Transverse colon (tissue), 4 donors: ENCODE results near the gene KRTAP5-8. TPM values are rescaled to one million over a fixed set of nuclear protein-coding genes. Genes with fewer than 3 reads are reported as not detected.
"Not testable (repeated sequence)": the region's sequence is repeated elsewhere in the genome, so short reads cannot be mapped to it uniquely, and the experiment has no call there.

Experiments used
- DNase-seq: peaks from one replicate; pipeline ENCODE4 v3.0.0-alpha.2; 2019
- H3K27ac ChIP-seq, 4 donors: fragments of 200-600 bp; sonication (generic); 2 replicates each; pipeline ENCODE4 v1.5.1; 2016 to 2018; ENCODE audit warnings: inconsistent platforms in 4 of 4
- H3K27me3 ChIP-seq: fragments of 200-600 bp; sonication (generic); 2 replicates; pipeline ENCODE4 v1.5.1; 2017; ENCODE audit warnings: inconsistent platforms
- H3K36me3 ChIP-seq, 4 donors: fragments of 200-600 bp; sonication (generic); 2 replicates each; pipeline ENCODE4 v1.5.1; 2017 to 2019; ENCODE audit warnings: inconsistent platforms in 4 of 4
- H3K4me1 ChIP-seq, 4 donors: fragments of 200-600 bp; sonication (generic); 2 replicates each; pipeline ENCODE4 v1.5.1; 2017 to 2020; ENCODE audit warnings: inconsistent platforms in 4 of 4
- H3K4me3 ChIP-seq, 4 donors: fragments of 200-600 bp; sonication (generic); 1 replicate in 1 of 4; 2 replicates in 3 of 4; pipeline versions ENCODE4 v1.5.1 to v1.6.1; 2017 to 2019; ENCODE audit warnings: inconsistent platforms in 4 of 4
- H3K9me3 ChIP-seq, 2 donors: fragments of 200-600 bp; sonication (generic); 2 replicates each; pipeline ENCODE4 v1.5.1; 2017 to 2019; ENCODE audit warnings: inconsistent platforms in 2 of 2
- EP300 ChIP-seq: sonication (generic); formaldehyde crosslinking; IDR thresholded peaks from one replicate; pipeline ENCODE4 v1.6.1; 2017; ENCODE audit warnings: antibody characterized with exemption, low read depth
- POLR2A ChIP-seq: fragments of 450-650 bp; IDR thresholded peaks from one replicate; pipeline ENCODE4 v1.6.1; 2016; ENCODE audit warnings: antibody characterized with exemption, mild to moderate bottlenecking, moderate library complexity
- POLR2AphosphoS5 ChIP-seq, 3 donors: sonication (generic); formaldehyde crosslinking; IDR thresholded peaks; one replicate each; pipeline ENCODE4 v1.6.1; 2016; ENCODE audit warnings: antibody characterized with exemption in 3 of 3
- WGBS, 2 donors: methylation state at CpG; one replicate each; pipeline ENCODE4 v1.1.5; 2018; ENCODE audit warnings: low coverage in 1 of 2; 5-methylcytosine and 5-hydroxymethylcytosine counted together
- in situ Hi-C, 4 donors: fragments of 200-750 bp; cut with MboI; loops; one replicate each; pipeline versions ENCODE4 v1.15.0 to v1.15.1; 2017; ENCODE audit warnings: low sequenced_read_pairs in 3 of 4, low pct_ligation_motif_present in 1 of 4, low pct_unique_long_range_greater_than_20kb in 1 of 4
- intact Hi-C: fragments of 100-400 bp; cut with DNase I; formaldehyde crosslinking; loops from one replicate; pipeline ENCODE4 v1.15.1; 2023; ENCODE audit warnings: low total_unique reads
- total RNA-seq, 4 donors: library from RNA; depleted of rRNA; stranded (reverse); fragments of >200 nt; gene quantifications; one replicate each; pipeline ENCODE4 v1.1.0, GENCODE V29; 2016
- TF ChIP-seq, protein P1 (sequence below), 5 experiments: fragments of 200-600 bp in 3 of 5; fragments of 450-650 bp in 2 of 5; sonication (generic) in 3 of 5; IDR thresholded peaks; 1 replicate in 2 of 5; 2 replicates in 3 of 5; pipeline ENCODE4 v1.5.1; 2016 to 2017; ENCODE audit warnings: antibody characterized with exemption in 5 of 5, inconsistent platforms in 3 of 5, mild to moderate bottlenecking in 2 of 5, moderate library complexity in 1 of 5

KRTAP5-8 gene
- total RNA-seq, 4 donors from 2014 or later: 0.41 to 3.2 (median 0.48) TPM; not detected in 1

DNA sequence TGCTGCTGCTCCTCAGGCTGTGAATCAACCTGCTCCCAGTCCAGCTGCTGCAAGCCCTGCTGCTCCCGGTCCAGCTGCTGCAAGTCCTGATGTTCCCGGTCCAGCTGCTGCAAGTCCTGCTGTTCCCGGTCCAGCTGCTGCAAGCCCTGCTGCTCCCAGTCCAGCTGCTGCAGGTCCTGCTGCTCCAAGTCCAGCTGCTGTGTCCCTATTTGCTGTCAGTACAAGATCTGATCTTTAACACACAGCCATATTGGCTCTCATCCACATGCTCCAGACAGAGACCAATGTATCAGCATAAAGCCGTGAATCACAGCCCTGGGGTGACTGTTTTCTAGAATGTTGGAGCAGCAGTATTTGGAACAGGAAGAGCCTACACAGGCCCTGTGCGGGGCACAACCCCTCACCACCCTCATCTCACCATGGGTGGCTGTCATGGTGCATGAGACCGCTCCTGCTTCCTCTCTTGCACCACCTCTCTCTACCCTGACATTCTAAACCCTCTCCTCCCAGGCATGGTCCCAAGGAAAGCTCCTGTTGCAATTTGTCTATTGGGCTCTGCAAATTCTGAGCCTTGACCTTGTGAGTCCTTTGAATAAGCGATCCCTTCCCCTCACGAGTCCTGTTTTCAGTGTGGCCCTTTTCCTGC lies 31.0 kb downstream of the KRTAP5-8 start:
- 65% methylated on average over 8 of the region's 8 CpGs; no CpG with 5 or more reads in 1 of the 2 donors for WGBS, 2 donors
- in situ Hi-C loops: no loop called here

DNA sequence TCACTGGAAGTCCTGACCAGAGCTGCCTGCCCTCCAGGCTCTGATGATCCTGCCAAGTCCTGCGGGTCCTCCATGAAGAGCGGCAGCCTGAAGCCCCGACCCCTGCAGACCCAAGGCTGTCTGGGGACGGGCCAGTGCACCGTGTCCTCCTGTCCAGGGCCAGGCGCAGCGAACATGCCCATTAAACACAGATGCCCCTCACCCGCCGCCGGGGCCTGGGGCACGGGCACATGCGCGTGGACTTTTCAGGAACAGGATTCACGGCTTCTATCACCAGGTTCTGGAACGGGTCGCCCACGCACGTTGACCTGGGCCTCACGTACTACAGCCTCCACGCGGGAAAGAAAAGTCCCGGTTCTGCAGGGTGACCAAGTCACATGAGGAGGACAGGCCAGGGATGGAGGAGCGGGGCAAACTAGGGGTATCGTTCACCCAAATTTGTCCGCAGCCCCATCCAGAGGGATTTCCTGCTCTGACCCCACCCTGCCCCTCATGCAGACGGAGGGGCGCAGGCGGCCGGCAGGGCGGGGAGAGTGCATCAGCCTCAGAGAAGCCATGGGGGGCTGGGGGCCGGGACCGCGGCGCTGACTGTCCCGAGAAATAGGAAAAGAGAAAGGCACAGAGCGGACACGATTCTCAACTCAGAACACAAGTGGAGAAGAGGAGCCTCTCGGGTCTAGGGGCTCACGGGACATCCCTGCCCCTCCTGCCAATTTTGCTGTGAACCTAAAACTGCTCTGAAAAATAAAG lies 33.5 kb downstream of the KRTAP5-8 start:
- H3K4me3 ChIP-seq, H3K27me3 ChIP-seq, H3K4me1 ChIP-seq, H3K36me3 ChIP-seq, DNase-seq, H3K9me3 ChIP-seq, H3K27ac ChIP-seq, in situ Hi-C loops: not testable (repeated sequence)
- intact Hi-C loops: loop anchor here (10.0 kb wide), 1 partner anchor 554 kb away; no protein-coding TSS in a partner anchor
- WGBS, 2 donors: 51 to 85% methylated on average over 5 to 37 of the region's 39 CpGs

More for the DNA sequence above, 31.0 kb downstream of the KRTAP5-8 start:
- DNase-seq: no peak
- TF ChIP-seq POLR2AphosphoS5 (IDR thresholded peaks at IDR 0.05) (peak in 1 of 3 donors; percentile 18), POLR2A (no peak), EP300 (no peak)
- Histone ChIP-seq H3K27me3 (peaks cover 8% of the 10 kb centered on the region), H3K27ac (no peak overlapping the region), H3K36me3 (no peaks in the 10 kb centered on the region), H3K4me3 (no peak overlapping the region), H3K4me1 (peaks cover 0 to 3% (median 0%) of the 10 kb centered on the region in 4 donors), H3K9me3 (no peaks in the 10 kb centered on the region)
- intact Hi-C loops: loop anchor here (5.0 kb wide), 1 partner anchor 1138 kb away; no protein-coding TSS in a partner anchor

DNA sequence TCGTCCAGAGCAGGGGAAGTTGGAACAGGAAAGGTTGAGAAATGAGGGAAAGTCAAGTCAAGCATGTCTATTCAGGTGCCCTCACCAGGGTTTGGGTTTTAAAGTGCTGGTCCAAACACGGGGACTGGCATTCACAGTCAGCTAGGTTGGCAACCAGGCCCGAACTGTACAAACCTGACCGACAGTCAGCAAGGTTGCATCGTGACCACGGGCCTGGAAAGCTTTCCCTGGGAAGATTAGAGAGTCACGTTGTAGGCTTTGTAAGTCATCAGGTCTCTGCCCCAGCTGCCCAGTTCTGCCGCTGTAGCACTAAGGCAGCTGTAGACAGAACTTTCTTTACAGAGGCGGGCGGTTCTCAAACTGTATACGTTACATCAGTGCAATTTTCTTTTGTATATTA lies 35.0 kb downstream of the KRTAP5-8 start:
- DNase-seq: no peak
- no peaks in the 10 kb centered on the region for H3K9me3 ChIP-seq
- no peak overlapping the region for H3K27ac ChIP-seq
- intact Hi-C loops: loop anchor here (10.0 kb wide), 1 partner anchor 552 kb away; no protein-coding TSS in a partner anchor
- WGBS, 2 donors: 60 to 87% methylated on average over 4 to 11 of the region's 11 CpGs
- H3K4me1 ChIP-seq: peaks cover 0 to 3% (median 0%) of the 10 kb centered on the region in 4 donors
- no peaks in the 10 kb centered on the region for H3K27me3 ChIP-seq
- in situ Hi-C loops: no loop called here
- no peaks in the 10 kb centered on the region for H3K36me3 ChIP-seq
- TF ChIP-seq POLR2A: no peak
- TF ChIP-seq, protein P1, sequence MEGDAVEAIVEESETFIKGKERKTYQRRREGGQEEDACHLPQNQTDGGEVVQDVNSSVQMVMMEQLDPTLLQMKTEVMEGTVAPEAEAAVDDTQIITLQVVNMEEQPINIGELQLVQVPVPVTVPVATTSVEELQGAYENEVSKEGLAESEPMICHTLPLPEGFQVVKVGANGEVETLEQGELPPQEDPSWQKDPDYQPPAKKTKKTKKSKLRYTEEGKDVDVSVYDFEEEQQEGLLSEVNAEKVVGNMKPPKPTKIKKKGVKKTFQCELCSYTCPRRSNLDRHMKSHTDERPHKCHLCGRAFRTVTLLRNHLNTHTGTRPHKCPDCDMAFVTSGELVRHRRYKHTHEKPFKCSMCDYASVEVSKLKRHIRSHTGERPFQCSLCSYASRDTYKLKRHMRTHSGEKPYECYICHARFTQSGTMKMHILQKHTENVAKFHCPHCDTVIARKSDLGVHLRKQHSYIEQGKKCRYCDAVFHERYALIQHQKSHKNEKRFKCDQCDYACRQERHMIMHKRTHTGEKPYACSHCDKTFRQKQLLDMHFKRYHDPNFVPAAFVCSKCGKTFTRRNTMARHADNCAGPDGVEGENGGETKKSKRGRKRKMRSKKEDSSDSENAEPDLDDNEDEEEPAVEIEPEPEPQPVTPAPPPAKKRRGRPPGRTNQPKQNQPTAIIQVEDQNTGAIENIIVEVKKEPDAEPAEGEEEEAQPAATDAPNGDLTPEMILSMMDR (IDR thresholded peaks at IDR 0.05): no peak
- TF ChIP-seq EP300: no peak
- TF ChIP-seq POLR2AphosphoS5 (IDR thresholded peaks at IDR 0.05): no peak
- H3K4me3 ChIP-seq: no peak overlapping the region

DNA sequence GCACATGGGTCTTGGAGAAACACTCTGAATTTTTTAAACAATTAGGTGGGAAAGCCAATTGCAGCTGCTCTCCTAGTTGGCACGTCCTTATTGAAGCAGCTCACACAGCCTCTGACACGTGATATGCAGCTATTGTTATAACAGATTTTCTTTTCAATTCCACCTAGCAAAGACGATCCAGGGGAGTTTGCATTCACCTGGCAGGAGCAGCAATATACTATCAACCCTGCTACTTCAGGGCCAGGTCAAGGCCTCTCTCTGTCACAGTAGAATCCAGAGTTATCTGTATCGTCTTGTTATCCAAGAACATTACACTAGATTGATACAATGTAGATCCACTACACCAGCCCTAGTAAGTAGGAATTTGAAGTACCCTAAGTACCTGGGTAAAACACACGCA lies 36.6 kb downstream of the KRTAP5-8 start:
- H3K9me3 ChIP-seq: no peaks in the 10 kb centered on the region
- no peaks in the 10 kb centered on the region for H3K4me1 ChIP-seq
- no peak for TF ChIP-seq POLR2A
- TF ChIP-seq, protein P1 (IDR thresholded peaks at IDR 0.05): no peak
- no peak for TF ChIP-seq EP300
- TF ChIP-seq POLR2AphosphoS5 (IDR thresholded peaks at IDR 0.05): no peak
- in situ Hi-C loops (no loop called here), intact Hi-C loops (loop anchor here (10.0 kb wide), 1 partner anchor 550 kb away; no protein-coding TSS in a partner anchor)
- H3K27ac ChIP-seq: no peak overlapping the region
- no peaks in the 10 kb centered on the region for H3K27me3 ChIP-seq
- no peak for DNase-seq
- H3K4me3 ChIP-seq: no peak overlapping the region
- WGBS, 2 donors: 72 to 83% methylated on average over 4 to 5 of the region's 5 CpGs
- H3K36me3 ChIP-seq: no peaks in the 10 kb centered on the region
